HEK293T (cell line): ENCODE results near the gene SIGLEC15.
"Not testable (repeated sequence)": the region's sequence is repeated elsewhere in the genome, so short reads cannot be mapped to it uniquely, and the experiment has no call there.

Source experiments
- CTCF ChIA-PET: fragments of 350-600 bp; formaldehyde crosslinking; extraction: SDS; loops from one replicate; lab custom pipeline; 2021; ENCODE audit warnings: antibody characterized with exemption, inconsistent platforms; lab: Yijun Ruan, JAX
- POLR2A ChIA-PET: fragments of 350-600 bp; formaldehyde crosslinking; extraction: SDS; loops from one replicate; lab custom pipeline; 2020; ENCODE audit warnings: antibody characterized with exemption, inconsistent platforms; lab: Yijun Ruan, JAX
- DNase-seq: peaks from one replicate; pipeline ENCODE4 v3.0.0; 2012; ENCODE audit warnings: mixed read lengths; ENCODE audit errors: extremely low spot score
- ARNT ChIP-seq: fragments of 450-650 bp; IDR thresholded peaks from 2 replicates; pipeline ENCODE4 v1.6.1; 2017; ENCODE audit warnings: mild to moderate bottlenecking
- BHLHE40 ChIP-seq: fragments of 450-650 bp; IDR thresholded peaks from 2 replicates; pipeline ENCODE4 v1.6.1; 2016; ENCODE audit warnings: mild to moderate bottlenecking, moderate library complexity, borderline replicate concordance
- CTBP1 ChIP-seq: fragments of 450-650 bp; IDR thresholded peaks from 2 replicates; pipeline ENCODE4 v1.6.1; 2016; ENCODE audit warnings: borderline replicate concordance
- ELF4 ChIP-seq: fragments of 450-650 bp; IDR thresholded peaks from 2 replicates; pipeline ENCODE4 v1.6.1; 2017; ENCODE audit warnings: antibody characterized with exemption
- FOXA1 ChIP-seq: fragments of 450-650 bp; IDR thresholded peaks from 2 replicates; pipeline ENCODE4 v1.6.1; 2016; ENCODE audit warnings: mild to moderate bottlenecking
- FOXK2 ChIP-seq: fragments of 450-650 bp; IDR thresholded peaks from 2 replicates; pipeline ENCODE4 v1.6.1; 2016; ENCODE audit warnings: mild to moderate bottlenecking
- FOXM1 ChIP-seq: fragments of 450-650 bp; IDR thresholded peaks from 2 replicates; pipeline ENCODE4 v1.6.1; 2017; ENCODE audit warnings: mild to moderate bottlenecking, borderline replicate concordance
- HDGF ChIP-seq: fragments of 450-650 bp; IDR thresholded peaks from 2 replicates; pipeline ENCODE4 v1.6.1; 2017; ENCODE audit warnings: antibody characterized with exemption, borderline replicate concordance
- L3MBTL2 ChIP-seq: fragments of 450-650 bp; conservative IDR thresholded peaks from 2 replicates; pipeline ENCODE4 v1.6.1; 2016; ENCODE audit warnings: mild to moderate bottlenecking
- LEF1 ChIP-seq: fragments of 450-650 bp; IDR thresholded peaks from 2 replicates; pipeline ENCODE4 v1.6.1; 2017; ENCODE audit warnings: mild to moderate bottlenecking, borderline replicate concordance
- NFRKB ChIP-seq: fragments of 450-650 bp; IDR thresholded peaks from 2 replicates; pipeline ENCODE4 v1.6.1; 2016; ENCODE audit warnings: mild to moderate bottlenecking, moderate library complexity
- SP1 ChIP-seq: fragments of 450-650 bp; IDR thresholded peaks from 2 replicates; pipeline ENCODE4 v1.6.1; 2017
- SUZ12 ChIP-seq: fragments of 450-650 bp; IDR thresholded peaks from 2 replicates; pipeline ENCODE4 v1.6.1; 2016; ENCODE audit warnings: mild to moderate bottlenecking
- TARDBP ChIP-seq: fragments of 450-650 bp; IDR thresholded peaks from 2 replicates; pipeline ENCODE4 v1.6.1; 2016
- ZNF384 ChIP-seq: fragments of 450-650 bp; IDR thresholded peaks from 2 replicates; pipeline ENCODE4 v1.6.1; 2016
- TF ChIP-seq, protein P1 (sequence below): fragments of 450-650 bp; IDR thresholded peaks from 2 replicates; pipeline ENCODE4 v1.6.1; 2016

Gene SIGLEC15

DNA sequence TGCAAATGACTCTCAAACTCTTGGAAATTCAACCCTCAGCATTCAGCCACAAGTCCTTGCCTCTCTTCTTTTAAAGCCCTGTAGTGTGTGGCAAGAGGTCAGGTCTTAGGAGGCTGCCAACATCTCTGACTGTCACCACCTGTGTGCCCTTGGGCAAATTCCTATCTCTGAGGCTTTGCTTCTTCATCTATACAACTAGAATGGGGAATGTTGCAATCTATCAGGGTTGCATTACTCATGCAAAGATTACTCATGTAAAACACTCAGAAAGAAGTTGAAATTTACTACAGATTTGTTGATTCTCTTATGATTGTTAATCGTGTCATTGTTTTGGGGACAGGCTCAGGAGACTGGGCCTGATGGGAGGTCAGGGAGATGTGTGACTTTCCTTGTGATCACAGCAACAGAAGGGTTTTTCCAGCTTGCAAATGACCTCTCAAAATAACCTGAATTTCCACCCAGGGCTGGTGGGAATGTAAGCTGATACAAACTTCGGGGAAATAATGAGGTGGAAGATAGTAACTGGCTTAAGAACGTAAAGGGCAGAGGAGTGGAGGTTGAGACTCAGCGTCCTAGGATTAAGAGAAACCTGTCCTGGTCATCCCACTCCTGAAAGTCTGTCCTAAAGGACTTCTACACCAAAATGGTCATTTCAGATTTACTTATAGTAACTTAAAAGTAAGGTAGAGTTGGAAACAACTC, 32.1 kb upstream of the SIGLEC15 start:
- TF ChIP-seq BHLHE40 (no peak), ARNT (no peak), HDGF (no peak), FOXM1 (no peak), ZNF384 (no peak), SP1 (no peak), L3MBTL2 (no peak)
- ChIA-PET CTCF (no interaction called here), POLR2A (no interaction called here)
- no peak for DNase-seq

- DNase-seq: no peak
- TF ChIP-seq NFRKB (no peak), HDGF (no peak)
- CTCF ChIA-PET: no interaction called here
- POLR2A ChIA-PET: no interaction called here
These were observed 24.0 kb upstream of the SIGLEC15 start for GRCh38 chr18:45801416-45802004.

DNA sequence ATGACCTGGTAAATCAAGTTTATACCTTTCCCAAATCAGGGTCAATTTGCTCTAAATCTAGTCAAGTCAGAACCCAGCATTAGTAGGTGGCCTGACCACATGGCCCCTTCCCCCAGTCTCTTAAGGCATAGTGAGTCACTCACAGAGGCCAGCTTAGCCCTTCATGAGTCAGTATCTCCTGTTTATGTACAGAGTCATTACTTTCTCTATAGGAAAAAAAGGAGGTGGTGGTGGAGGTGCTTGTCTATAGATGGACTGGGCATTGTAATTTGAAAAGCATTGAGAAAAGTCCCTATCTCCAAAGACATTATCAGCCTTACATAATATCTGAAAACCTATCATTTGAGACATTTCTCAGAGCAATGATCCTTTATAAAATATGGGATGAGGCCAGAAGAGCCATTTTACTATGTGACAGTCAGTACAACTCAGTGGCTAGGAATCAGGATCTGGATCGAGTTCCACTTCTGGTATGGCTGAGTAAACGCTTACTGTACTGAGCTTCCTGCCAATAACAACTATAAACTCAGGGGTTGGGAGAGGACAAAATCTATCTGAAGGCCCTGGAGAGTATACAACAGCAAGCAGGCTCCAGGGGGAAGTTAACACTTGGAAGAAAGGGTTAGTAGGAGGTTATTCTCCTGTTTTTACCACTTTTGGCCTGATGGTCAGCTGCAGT, 22.5 kb upstream of the SIGLEC15 start:
- DNase-seq: no peak
- TF ChIP-seq NFRKB (no peak), FOXA1 (no peak), LEF1 (no peak), L3MBTL2 (no peak), SP1 (no peak), ARNT (no peak), FOXK2 (no peak), CTBP1 (no peak), ELF4 (no peak), ZNF384 (no peak), HDGF (no peak), SUZ12 (no peak), BHLHE40 (no peak), TARDBP (no peak)
- TF ChIP-seq, protein P1, sequence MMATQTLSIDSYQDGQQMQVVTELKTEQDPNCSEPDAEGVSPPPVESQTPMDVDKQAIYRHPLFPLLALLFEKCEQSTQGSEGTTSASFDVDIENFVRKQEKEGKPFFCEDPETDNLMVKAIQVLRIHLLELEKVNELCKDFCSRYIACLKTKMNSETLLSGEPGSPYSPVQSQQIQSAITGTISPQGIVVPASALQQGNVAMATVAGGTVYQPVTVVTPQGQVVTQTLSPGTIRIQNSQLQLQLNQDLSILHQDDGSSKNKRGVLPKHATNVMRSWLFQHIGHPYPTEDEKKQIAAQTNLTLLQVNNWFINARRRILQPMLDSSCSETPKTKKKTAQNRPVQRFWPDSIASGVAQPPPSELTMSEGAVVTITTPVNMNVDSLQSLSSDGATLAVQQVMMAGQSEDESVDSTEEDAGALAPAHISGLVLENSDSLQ: no peak
- ChIA-PET POLR2A (no interaction called here), CTCF (no interaction called here)

DNA sequence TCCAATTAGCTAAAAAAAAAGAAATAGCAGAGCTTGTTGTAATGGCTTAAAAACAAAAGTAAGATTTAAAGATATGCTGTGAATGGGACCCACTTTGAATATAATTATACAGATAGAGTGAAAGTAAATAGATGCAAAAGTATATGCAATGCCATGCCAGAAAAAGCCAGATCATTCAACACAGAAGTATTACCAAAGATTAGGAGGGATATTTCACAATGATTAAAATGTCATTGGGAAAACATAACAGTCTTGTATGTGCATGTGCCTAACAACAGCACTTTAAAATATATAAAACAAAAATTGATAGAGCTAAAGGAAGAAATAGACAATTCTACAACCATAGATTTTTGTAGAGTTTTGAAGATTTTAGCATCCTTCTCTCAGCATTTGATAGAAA, 19.9 kb upstream of the SIGLEC15 start:
- POLR2A ChIA-PET: no interaction called here
- TF ChIP-seq LEF1 (no peak), FOXK2 (no peak), NFRKB (no peak), ZNF384 (no peak), BHLHE40 (no peak), ELF4 (no peak), ARNT (no peak), L3MBTL2 (no peak), TARDBP (no peak), CTBP1 (no peak), SP1 (no peak), SUZ12 (no peak), FOXA1 (no peak), HDGF (no peak), FOXM1 (no peak)
- TF ChIP-seq, protein P1: no peak
- DNase-seq: no peak
- CTCF ChIA-PET: interaction anchor here (0.5 kb wide), 1 partner anchor 124 kb away, joined by 3 read pairs; no protein-coding TSS in a partner anchor

GRCh38 chr18:45806226-45806625, 19.2 kb upstream of the SIGLEC15 start:
- POLR2A ChIA-PET: no interaction called here
- TF ChIP-seq FOXK2: no peak
- TF ChIP-seq HDGF: no peak
- no peak for TF ChIP-seq TARDBP
- TF ChIP-seq LEF1: no peak
- TF ChIP-seq SUZ12: no peak
- TF ChIP-seq ZNF384: no peak
- no peak for TF ChIP-seq SP1
- TF ChIP-seq L3MBTL2: no peak
- TF ChIP-seq BHLHE40: no peak
- no peak for TF ChIP-seq NFRKB
- no peak for TF ChIP-seq CTBP1
- TF ChIP-seq, protein P1: no peak
- TF ChIP-seq ARNT: no peak
- no peak for TF ChIP-seq ELF4
- no peak for TF ChIP-seq FOXA1
- no peak for TF ChIP-seq FOXM1
- no peak for DNase-seq
- CTCF ChIA-PET: no interaction called here

DNA sequence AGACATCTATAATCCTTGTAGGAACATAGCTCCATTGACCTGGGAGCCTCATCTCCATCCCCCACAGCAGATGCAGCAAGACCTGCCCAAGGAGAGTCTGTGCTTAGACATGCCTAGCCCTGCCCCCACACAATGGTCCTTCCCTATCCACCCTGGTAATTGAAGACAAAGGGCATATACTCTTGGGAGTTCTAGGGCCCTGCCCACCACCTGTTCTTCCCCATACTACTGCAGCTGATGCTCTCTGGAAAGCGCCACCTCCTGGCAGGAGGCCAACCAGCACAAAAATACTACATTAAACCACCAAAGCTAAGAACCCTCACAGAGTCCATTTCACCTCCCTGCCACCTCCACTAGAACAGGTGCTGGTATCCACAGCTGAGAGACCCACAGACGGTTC, 18.3 kb upstream of the SIGLEC15 start:
- CTCF ChIA-PET: interaction anchor here (0.7 kb wide), 1 partner anchor 189 kb away, joined by 3 read pairs; no protein-coding TSS in a partner anchor
- DNase-seq, POLR2A ChIA-PET: not testable (repeated sequence)

GRCh38 chr18:45814733-45815132, 10.7 kb upstream of the SIGLEC15 start:
- POLR2A ChIA-PET, DNase-seq, CTCF ChIA-PET: not testable (repeated sequence)
